Skeletal muscle satellite cell (primary cell): ENCODE results near the gene FCER1G.
"Not testable (repeated sequence)": the region's sequence is repeated elsewhere in the genome, so short reads cannot be mapped to it uniquely, and the experiment has no call there.

ENCODE experiments used
- H3K27me3 ChIP-seq: 2 replicates; pipeline ENCODE4 v1.7.0; 2013; ENCODE audit warnings: low read length; ENCODE audit not compliant: control insufficient read depth, insufficient read depth
- H3K36me3 ChIP-seq: 2 replicates; pipeline ENCODE4 v1.7.0; 2013; ENCODE audit warnings: mild to moderate bottlenecking, control low read depth, low read length; ENCODE audit not compliant: insufficient read depth
- H3K4me1 ChIP-seq: 2 replicates; pipeline ENCODE4 v1.7.0; 2013; ENCODE audit warnings: low read length; ENCODE audit not compliant: control insufficient read depth, insufficient read depth
- H3K4me2 ChIP-seq: 2 replicates; pipeline ENCODE4 v1.7.0; 2013; ENCODE audit warnings: mild to moderate bottlenecking, low read length
- H3K4me3 ChIP-seq: 2 replicates; pipeline ENCODE4 v1.7.0; 2013; ENCODE audit warnings: low read length
- H3K9ac ChIP-seq: 2 replicates; pipeline ENCODE4 v1.7.0; 2013; ENCODE audit warnings: mild to moderate bottlenecking, low read depth, low read length, moderate library complexity
- H3K9me3 ChIP-seq: replicated peaks from 2 replicates; pipeline ENCODE4 v1.7.0; 2013; ENCODE audit warnings: mild to moderate bottlenecking, control low read depth, low read length

Gene FCER1G

DNA sequence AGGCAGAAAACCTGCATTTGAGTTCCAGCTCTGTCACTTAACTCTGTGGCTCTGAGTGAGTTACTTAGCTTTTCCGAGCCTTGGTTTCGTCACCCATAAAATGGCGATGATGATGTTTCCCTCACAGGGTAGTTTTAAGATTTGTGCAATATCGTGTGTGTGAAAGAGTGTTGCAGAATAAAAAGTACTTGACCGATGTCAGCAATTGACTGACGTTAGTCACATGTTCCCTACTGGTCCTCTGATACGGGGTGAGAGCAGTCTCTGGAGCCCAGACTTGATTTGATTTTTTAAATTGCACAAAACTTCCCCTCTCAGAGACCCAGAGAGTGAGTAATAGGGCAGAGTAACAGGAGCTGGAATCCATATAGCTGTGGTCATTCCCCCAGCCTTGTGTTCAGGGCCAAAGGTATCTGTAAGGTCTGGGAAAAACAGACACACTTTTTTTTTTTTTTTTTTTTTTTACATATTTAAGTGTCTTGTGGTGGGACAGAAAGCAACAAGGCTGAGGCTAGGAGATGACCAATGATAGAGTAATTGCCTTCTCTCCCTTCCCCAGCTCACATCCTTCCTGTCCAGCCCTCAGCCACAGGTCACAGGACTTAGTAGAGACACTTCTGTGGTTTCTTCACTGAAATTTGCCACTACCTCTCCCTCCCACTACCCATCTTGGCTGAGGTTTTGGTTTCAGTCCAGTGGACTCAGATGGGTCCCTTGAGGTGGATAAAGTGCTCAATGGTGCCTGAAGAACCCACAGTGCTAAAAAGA is 2.0 kb downstream of the FCER1G start:
- Histone ChIP-seq H3K4me3 (peak overlapping the region; percentile 39), H3K36me3 (peaks cover 29% of the 10 kb centered on the region), H3K27me3 (no peaks in the 10 kb centered on the region), H3K4me2 (peak overlapping the region; percentile 72), H3K9ac (peak overlapping the region; percentile 74), H3K9me3 (no peaks in the 10 kb centered on the region), H3K4me1 (peaks cover 22% of the 10 kb centered on the region)

- Histone ChIP-seq H3K9me3 (no peaks in the 10 kb centered on the region), H3K4me2 (peak overlapping the region; percentile 72), H3K27me3 (no peaks in the 10 kb centered on the region), H3K4me3 (no peak overlapping the region), H3K36me3 (peaks cover 22% of the 10 kb centered on the region), H3K4me1 (peaks cover 22% of the 10 kb centered on the region), H3K9ac (peak overlapping the region; percentile 74)
Measured at GRCh38 chr1:161217831-161218230, 2.7 kb downstream of the FCER1G start.

- no peaks in the 10 kb centered on the region for H3K9me3 ChIP-seq
- H3K9ac ChIP-seq: no peak overlapping the region
- no peaks in the 10 kb centered on the region for H3K27me3 ChIP-seq
- H3K36me3 ChIP-seq: peaks cover 15% of the 10 kb centered on the region
- no peak overlapping the region for H3K4me3 ChIP-seq
- H3K4me2 ChIP-seq: no peak overlapping the region
- peaks cover 22% of the 10 kb centered on the region for H3K4me1 ChIP-seq
Measured at GRCh38 chr1:161218301-161219077, 3.4 kb downstream of the FCER1G start.

- Histone ChIP-seq H3K9me3 (no peaks in the 10 kb centered on the region), H3K27me3 (no peaks in the 10 kb centered on the region), H3K4me2 (no peak overlapping the region), H3K4me1 (peaks cover 22% of the 10 kb centered on the region), H3K9ac (no peak overlapping the region), H3K36me3 (peaks cover 7% of the 10 kb centered on the region), H3K4me3 (no peak overlapping the region)
Measured at GRCh38 chr1:161219078-161219892, 4.2 kb downstream of the FCER1G start.

DNA sequence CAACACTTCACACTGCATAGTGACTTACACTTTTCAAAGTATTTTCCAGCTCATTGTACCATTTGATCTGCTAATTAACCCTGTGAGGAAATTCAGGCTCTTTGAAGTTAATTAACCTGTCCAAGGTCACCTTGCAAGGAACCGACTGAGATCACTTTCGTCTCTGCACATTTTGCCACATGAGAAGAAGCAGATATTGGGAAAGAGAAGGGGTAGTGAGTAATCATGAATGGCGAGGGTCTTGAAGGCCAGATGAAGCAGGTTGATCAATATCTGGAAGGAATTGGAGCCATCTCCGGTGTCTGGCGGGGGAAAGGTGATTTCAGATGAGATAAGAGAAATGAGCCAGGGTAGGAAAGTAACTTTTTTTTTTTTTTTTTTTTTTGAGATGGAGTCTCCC is 4.9 kb downstream of the FCER1G start:
- peaks cover 4% of the 10 kb centered on the region for H3K36me3 ChIP-seq
- no peak overlapping the region for H3K4me3 ChIP-seq
- H3K4me2 ChIP-seq: no peak overlapping the region
- no peaks in the 10 kb centered on the region for H3K9me3 ChIP-seq
- no peak overlapping the region for H3K9ac ChIP-seq
- peaks cover 23% of the 10 kb centered on the region for H3K4me1 ChIP-seq
- no peaks in the 10 kb centered on the region for H3K27me3 ChIP-seq

GRCh38 chr1:161222175-161223019 is 7.3 kb downstream of the FCER1G start:
- H3K9me3 ChIP-seq: no peaks in the 10 kb centered on the region
- no peaks in the 10 kb centered on the region for H3K36me3 ChIP-seq
- peaks cover 22% of the 10 kb centered on the region for H3K4me1 ChIP-seq
- H3K9ac ChIP-seq: no peak overlapping the region
- no peaks in the 10 kb centered on the region for H3K27me3 ChIP-seq
- no peak overlapping the region for H3K4me3 ChIP-seq
- no peak overlapping the region for H3K4me2 ChIP-seq

- Histone ChIP-seq H3K4me3 (no peak overlapping the region), H3K36me3 (peaks cover 10% of the 10 kb centered on the region), H3K9ac (no peak overlapping the region), H3K4me1 (peaks cover 20% of the 10 kb centered on the region), H3K9me3 (no peaks in the 10 kb centered on the region), H3K4me2 (no peak overlapping the region), H3K27me3 (no peaks in the 10 kb centered on the region)
Measured at GRCh38 chr1:161223805-161224694, 9.0 kb downstream of the FCER1G start.

GRCh38 chr1:161224695-161225087 is 9.6 kb downstream of the FCER1G start:
- peaks cover 17% of the 10 kb centered on the region for H3K36me3 ChIP-seq
- not testable (repeated sequence) for H3K9me3 ChIP-seq, H3K4me2 ChIP-seq, H3K27me3 ChIP-seq, H3K9ac ChIP-seq, H3K4me3 ChIP-seq
- H3K4me1 ChIP-seq: peaks cover 20% of the 10 kb centered on the region

DNA sequence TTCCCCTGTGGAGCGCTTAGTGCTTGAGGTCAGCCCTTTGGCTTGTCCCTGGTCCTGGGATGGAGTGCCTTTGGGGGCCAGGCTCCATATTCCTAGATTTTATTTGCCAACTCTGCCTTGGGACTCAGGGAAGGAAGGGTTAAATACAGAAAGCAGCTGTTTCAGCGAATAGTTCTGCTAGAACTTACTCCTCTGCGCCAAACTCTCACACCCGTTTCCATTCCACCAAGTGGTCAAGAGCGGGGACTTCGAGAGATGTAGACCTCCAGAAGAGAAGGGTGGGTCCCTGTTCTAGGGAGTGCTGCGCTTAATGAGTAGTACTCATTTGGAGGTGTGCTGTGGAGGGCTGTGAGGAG is 10.1 kb downstream of the FCER1G start:
- Histone ChIP-seq H3K4me2 (peak overlapping the region; percentile 56), H3K36me3 (peaks cover 19% of the 10 kb centered on the region), H3K4me1 (peaks cover 20% of the 10 kb centered on the region), H3K4me3 (peak overlapping the region; percentile 1), H3K9me3 (no peaks in the 10 kb centered on the region), H3K27me3 (no peaks in the 10 kb centered on the region), H3K9ac (peak overlapping the region; percentile 15)
